GM20000 (cell line): ENCODE data around the gene SLC8A1.

Source experiments
- DNase-seq: peaks from one replicate; pipeline ENCODE4 v3.0.0; 2012; ENCODE audit warnings: low spot score
- TF ChIP-seq, protein P1 (sequence below): IDR thresholded peaks from 2 replicates; pipeline ENCODE4 v1.5.1; 2012; ENCODE audit warnings: mild to moderate bottlenecking, control low read depth; ENCODE audit errors: extremely low read depth, missing control alignments

SLC8A1 gene

DNA sequence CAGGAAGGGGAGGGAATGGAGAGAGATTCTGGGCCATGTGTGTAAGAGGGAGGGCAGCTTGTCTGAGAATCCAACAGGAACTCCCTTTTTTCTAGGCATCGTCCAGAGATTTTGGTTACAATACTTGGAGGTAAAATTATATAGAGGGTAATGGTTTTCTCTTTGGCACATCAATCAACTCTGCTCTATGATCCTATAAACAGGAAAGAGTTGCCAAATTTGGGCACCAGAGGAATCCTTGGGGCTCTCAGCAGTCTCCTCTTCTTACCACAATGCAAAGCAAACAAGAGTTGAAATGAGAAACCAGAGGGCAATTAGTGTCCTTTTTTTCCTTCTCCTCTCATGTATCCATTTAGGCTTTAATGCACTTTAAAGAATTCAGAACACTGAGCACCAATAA is 243.4 kb downstream of the SLC8A1 start:
- DNase-seq, result no peak
- TF ChIP-seq, protein P1, sequence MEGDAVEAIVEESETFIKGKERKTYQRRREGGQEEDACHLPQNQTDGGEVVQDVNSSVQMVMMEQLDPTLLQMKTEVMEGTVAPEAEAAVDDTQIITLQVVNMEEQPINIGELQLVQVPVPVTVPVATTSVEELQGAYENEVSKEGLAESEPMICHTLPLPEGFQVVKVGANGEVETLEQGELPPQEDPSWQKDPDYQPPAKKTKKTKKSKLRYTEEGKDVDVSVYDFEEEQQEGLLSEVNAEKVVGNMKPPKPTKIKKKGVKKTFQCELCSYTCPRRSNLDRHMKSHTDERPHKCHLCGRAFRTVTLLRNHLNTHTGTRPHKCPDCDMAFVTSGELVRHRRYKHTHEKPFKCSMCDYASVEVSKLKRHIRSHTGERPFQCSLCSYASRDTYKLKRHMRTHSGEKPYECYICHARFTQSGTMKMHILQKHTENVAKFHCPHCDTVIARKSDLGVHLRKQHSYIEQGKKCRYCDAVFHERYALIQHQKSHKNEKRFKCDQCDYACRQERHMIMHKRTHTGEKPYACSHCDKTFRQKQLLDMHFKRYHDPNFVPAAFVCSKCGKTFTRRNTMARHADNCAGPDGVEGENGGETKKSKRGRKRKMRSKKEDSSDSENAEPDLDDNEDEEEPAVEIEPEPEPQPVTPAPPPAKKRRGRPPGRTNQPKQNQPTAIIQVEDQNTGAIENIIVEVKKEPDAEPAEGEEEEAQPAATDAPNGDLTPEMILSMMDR, result no peak

DNA sequence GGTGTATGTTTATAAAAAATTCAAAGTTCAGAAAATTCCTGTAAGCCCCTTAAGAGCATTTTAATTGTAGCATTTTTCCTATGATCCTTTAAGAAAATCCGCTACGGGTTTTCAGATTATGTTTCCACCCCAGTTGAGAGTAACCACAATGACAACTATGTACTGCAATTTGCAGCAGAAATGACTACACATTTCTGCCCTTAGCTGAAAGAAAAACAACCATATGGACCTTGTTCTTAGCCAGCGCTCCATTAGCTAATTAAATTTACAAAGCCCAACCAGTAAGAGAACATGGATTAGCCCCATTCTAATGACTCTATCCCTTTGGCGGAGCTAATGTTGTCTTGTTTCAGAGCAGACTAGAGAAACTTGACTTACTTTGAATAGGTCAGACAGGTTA is 247.6 kb downstream of the SLC8A1 start:
- DNase-seq, result no peak
- TF ChIP-seq, protein P1, result no peak

DNA sequence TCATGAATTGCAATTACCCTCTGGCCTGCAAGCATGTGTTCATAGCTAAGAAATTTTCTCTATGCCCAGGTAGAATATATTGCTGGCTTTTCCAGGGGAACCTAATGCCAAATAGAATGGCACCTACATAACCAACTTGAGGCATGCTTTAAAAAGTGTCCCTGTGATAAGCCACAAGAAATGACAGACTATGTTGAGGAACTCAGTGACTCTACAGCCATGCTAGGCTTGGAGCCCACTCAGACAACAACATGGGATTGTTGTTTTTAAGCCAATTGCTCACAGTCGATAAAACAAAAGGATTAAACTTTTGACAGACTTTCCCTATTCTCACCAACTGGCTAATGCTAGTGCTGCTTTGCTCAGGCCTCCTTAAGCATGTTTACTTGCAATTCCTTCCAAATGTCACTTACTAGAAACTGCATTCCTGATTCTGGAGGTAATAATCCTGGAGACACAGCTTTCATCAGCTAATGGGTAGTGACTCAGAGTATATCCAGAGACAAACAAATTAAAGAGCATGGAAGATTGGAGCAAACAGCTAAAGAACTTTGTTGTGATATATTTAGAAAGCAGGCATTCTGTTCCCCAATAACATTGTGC is 249.0 kb downstream of the SLC8A1 start:
- TF ChIP-seq, protein P1, result no peak
- no peak for DNase-seq

DNA sequence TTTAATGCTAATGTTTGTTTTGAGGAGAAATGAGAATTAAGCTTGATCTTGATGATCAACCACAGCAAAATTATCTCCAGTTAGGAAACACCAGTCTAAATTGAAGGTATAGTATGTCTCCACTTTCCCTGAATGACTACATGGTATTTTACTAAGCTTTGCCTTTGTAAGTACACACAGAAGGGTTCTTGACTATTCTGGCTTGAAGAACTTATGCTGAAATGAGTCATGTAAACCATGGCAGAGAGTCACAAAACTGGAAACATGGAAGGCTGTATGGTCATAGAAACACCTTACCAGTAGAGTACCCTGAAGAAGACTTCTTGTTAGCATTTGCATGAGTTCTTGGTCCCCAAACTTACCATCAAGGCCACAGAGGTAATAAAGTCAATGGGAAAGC is 250.5 kb downstream of the SLC8A1 start:
- TF ChIP-seq, protein P1, result no peak
- DNase-seq, result no peak

DNA sequence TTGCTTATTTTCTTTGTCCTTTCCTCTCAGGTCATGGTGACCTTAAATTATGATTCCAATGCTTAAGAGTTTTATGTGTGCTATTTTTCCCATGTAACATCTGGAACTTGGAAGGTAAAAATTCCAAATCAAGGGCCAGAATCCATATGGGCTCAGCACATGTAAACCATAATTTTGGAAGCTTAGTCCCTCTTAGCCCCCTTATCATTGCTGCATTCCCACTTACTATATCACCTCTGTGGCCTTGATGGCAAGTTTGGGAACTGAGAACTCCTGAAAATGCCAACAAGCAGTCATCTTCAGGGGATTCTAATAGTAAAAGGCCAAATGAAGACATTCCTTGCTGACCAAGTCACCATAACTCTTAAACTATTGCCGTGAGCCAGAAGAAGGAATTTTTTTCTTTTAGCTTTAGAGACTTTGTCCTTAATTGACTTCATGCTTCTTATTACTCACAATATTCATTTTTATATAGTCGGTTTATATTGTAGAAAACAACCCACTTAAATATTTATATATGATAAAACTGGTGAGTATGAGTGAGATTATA is 251.4 kb downstream of the SLC8A1 start:
- TF ChIP-seq, protein P1, result no peak
- no peak for DNase-seq

DNA sequence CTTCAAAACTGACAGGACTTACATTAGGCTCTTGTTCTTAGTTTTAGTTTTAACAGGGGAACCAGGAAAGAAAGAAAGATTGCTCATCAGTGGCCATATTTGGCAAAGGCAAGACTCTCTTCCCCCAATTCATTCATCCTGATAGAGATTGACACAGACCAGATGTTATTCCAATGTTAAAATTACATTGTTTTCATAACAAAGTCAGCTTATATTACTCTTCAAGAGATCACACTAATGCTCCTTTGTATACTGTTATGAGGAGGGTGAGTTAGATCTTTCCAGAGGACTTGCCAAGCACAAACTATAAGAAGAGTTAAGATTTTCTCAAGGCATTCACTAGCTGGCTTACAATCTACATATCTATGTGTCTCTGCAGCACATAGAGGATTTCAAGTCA is 252.1 kb downstream of the SLC8A1 start:
- TF ChIP-seq, protein P1, result no peak
- DNase-seq, result no peak

DNA sequence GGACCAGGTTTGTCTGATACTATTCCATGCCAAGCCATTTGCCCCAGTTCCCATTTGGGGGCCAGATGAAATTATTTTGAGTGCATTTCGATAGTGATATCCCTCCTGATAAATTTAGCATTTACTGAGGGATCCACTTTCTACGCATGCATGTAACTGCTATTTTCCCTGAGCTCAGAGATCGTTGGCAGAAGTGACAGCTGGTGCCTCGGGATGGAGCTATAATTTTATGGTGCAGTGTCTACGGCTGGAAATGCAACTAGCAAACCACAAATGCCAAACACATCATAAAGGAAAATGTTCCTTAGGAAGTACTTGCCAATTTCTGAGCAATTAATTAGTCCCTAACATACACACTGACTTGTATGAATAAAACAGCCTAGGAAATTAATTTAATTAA is 254.8 kb downstream of the SLC8A1 start:
- TF ChIP-seq, protein P1, result no peak
- no peak for DNase-seq
